ENCODE results near the gene NELFB.

- TF ChIP-seq, protein P1, sequence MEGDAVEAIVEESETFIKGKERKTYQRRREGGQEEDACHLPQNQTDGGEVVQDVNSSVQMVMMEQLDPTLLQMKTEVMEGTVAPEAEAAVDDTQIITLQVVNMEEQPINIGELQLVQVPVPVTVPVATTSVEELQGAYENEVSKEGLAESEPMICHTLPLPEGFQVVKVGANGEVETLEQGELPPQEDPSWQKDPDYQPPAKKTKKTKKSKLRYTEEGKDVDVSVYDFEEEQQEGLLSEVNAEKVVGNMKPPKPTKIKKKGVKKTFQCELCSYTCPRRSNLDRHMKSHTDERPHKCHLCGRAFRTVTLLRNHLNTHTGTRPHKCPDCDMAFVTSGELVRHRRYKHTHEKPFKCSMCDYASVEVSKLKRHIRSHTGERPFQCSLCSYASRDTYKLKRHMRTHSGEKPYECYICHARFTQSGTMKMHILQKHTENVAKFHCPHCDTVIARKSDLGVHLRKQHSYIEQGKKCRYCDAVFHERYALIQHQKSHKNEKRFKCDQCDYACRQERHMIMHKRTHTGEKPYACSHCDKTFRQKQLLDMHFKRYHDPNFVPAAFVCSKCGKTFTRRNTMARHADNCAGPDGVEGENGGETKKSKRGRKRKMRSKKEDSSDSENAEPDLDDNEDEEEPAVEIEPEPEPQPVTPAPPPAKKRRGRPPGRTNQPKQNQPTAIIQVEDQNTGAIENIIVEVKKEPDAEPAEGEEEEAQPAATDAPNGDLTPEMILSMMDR (IDR thresholded peaks at IDR 0.05): no peak
- TF ChIP-seq POLR2AphosphoS5 (IDR thresholded peaks at IDR 0.05): no peak
- no peak for TF ChIP-seq POLR2A (IDR thresholded peaks at IDR 0.05)
Observed at GRCh38 chr9:137267933-137268355, 12.8 kb downstream of the NELFB start.

Measured in transverse colon (tissue), 4 donors.